BE2C (cell line): ENCODE measurements around the gene SLC7A6.
"Not testable (repeated sequence)": the region's sequence is repeated elsewhere in the genome, so short reads cannot be mapped to it uniquely, and the experiment has no call there.

Experiments
- DNase-seq: peaks from one replicate; pipeline ENCODE4 v3.0.0-alpha.2; 2020
- H3K27me3 ChIP-seq: fragments of 250-450 bp; sonication (Bioruptor Pico); 2 replicates; pipeline ENCODE4 v1.5.1; 2020; ENCODE audit warnings: mild to moderate bottlenecking
- H3K36me3 ChIP-seq: fragments of 250-450 bp; sonication (Bioruptor Pico); 2 replicates; pipeline ENCODE4 v1.5.1; 2020; ENCODE audit warnings: mild to moderate bottlenecking
- H3K4me1 ChIP-seq: fragments of 250-450 bp; sonication (Bioruptor Pico); 2 replicates; pipeline ENCODE4 v1.5.1; 2020
- H3K4me3 ChIP-seq: 2 replicates; pipeline ENCODE4 v1.5.1; 2011; ENCODE audit warnings: low read depth, low read length
- H3K9me3 ChIP-seq: fragments of 250-450 bp; sonication (Bioruptor Pico); 2 replicates; pipeline ENCODE4 v1.5.1; 2020
- CTCF ChIP-seq: IDR thresholded peaks from 2 replicates; pipeline ENCODE4 v1.5.1; 2012; ENCODE audit warnings: mild to moderate bottlenecking, low read depth, low read length

SLC7A6 gene

GRCh38 chr16:68284847-68285246 lies 20.5 kb downstream of the SLC7A6 start:
- Histone ChIP-seq H3K9me3 (no peaks in the 10 kb centered on the region), H3K27me3 (no peaks in the 10 kb centered on the region), H3K4me1 (no peaks in the 10 kb centered on the region), H3K4me3 (no peak overlapping the region), H3K36me3 (peaks cover 58% of the 10 kb centered on the region)
- no peak for DNase-seq
- no peak for TF ChIP-seq CTCF

- no peak for DNase-seq
- H3K4me3 ChIP-seq: no peak overlapping the region
- peaks cover 62% of the 10 kb centered on the region for H3K36me3 ChIP-seq
- H3K9me3 ChIP-seq: no peaks in the 10 kb centered on the region
- H3K4me1 ChIP-seq: no peaks in the 10 kb centered on the region
- TF ChIP-seq CTCF: no peak
- H3K27me3 ChIP-seq: no peaks in the 10 kb centered on the region
Measured at GRCh38 chr16:68285683-68286082, 21.4 kb downstream of the SLC7A6 start.

- no peaks in the 10 kb centered on the region for H3K4me1 ChIP-seq
- no peaks in the 10 kb centered on the region for H3K9me3 ChIP-seq
- H3K4me3 ChIP-seq: no peak overlapping the region
- no peak for TF ChIP-seq CTCF
- DNase-seq: no peak
- H3K36me3 ChIP-seq: peaks cover 63% of the 10 kb centered on the region
- H3K27me3 ChIP-seq: no peaks in the 10 kb centered on the region
Measured at GRCh38 chr16:68286153-68287074, 22.1 kb downstream of the SLC7A6 start.

GRCh38 chr16:68287276-68288251 lies 23.2 kb downstream of the SLC7A6 start:
- TF ChIP-seq CTCF: no peak
- no peak for DNase-seq
- Histone ChIP-seq H3K4me1 (no peaks in the 10 kb centered on the region), H3K9me3 (no peaks in the 10 kb centered on the region), H3K4me3 (no peak overlapping the region), H3K27me3 (no peaks in the 10 kb centered on the region), H3K36me3 (peaks cover 65% of the 10 kb centered on the region)

GRCh38 chr16:68288252-68288650 lies 23.9 kb downstream of the SLC7A6 start:
- Histone ChIP-seq H3K36me3 (peaks cover 65% of the 10 kb centered on the region), H3K9me3 (no peaks in the 10 kb centered on the region), H3K4me1 (no peaks in the 10 kb centered on the region), H3K27me3 (no peaks in the 10 kb centered on the region), H3K4me3 (no peak overlapping the region)
- DNase-seq: no peak
- no peak for TF ChIP-seq CTCF

- not testable (repeated sequence) for H3K4me1 ChIP-seq, DNase-seq, H3K27me3 ChIP-seq, H3K9me3 ChIP-seq, H3K4me3 ChIP-seq
- peaks cover 68% of the 10 kb centered on the region for H3K36me3 ChIP-seq
Measured at GRCh38 chr16:68288796-68289195, 24.5 kb downstream of the SLC7A6 start.
